Endothelial cell of umbilical vein (primary cell): ENCODE measurements around the gene TBC1D16. TPM values are rescaled to one million over a fixed set of nuclear protein-coding genes. Genes with fewer than 3 reads are reported as not detected.

Source experiments
- BruUV-seq: library from RNA; stranded (reverse); fragments of 400-500 nt; replicated peaks from 2 replicates; lab custom pipeline; 2021; lab: Mats Ljungman, UMichigan
- CTCF ChIA-PET: fragments of 300-600, 350-600 bp; sonication (Branson Sonifier 250); formaldehyde crosslinking; loops from one replicate; lab custom pipeline; 2021; ENCODE audit warnings: antibody characterized with exemption, inconsistent platforms; lab: Charles Lee
- POLR2A ChIA-PET: fragments of 300-600, 350-600 bp; sonication (Branson Sonifier 250); formaldehyde crosslinking; loops from one replicate; lab custom pipeline; 2021; ENCODE audit warnings: antibody characterized with exemption, inconsistent platforms; lab: Charles Lee
- DNase-seq: peaks from one replicate; pipeline ENCODE4 v3.0.0-alpha.2; 2011; ENCODE audit warnings: low read depth, low spot score
- FAIRE-seq: peaks from 2 replicates; lab custom pipeline; 2011; peaks lifted over from hg19 to GRCh38; lab: Jason Lieb, UNC
- H2AFZ ChIP-seq: 2 replicates; pipeline ENCODE4 v1.6.0; 2012; ENCODE audit warnings: low read depth, low read length, control low read depth, inconsistent platforms
- H3K27ac ChIP-seq: 2 replicates; pipeline ENCODE4 v1.5.1; 2011; ENCODE audit warnings: low read depth, mild to moderate bottlenecking, control low read depth, low read length, moderate library complexity; ENCODE audit not compliant: insufficient read depth
- H3K27me3 ChIP-seq, 2 experiments: 2 replicates each; pipeline versions ENCODE4 v1.6.0 to v1.6.1; 2011; ENCODE audit warnings: low read length in 2 of 2, mixed read lengths in 1 of 2; ENCODE audit not compliant: control insufficient read depth in 2 of 2, insufficient read depth in 2 of 2
- H3K36me3 ChIP-seq, 2 experiments: 2 replicates in 1 of 2; 3 replicates in 1 of 2; pipeline ENCODE4 v1.5.1; 2011; ENCODE audit warnings: low read length in 2 of 2, mild to moderate bottlenecking in 1 of 2, moderate library complexity in 1 of 2; ENCODE audit not compliant: control insufficient read depth in 2 of 2, insufficient read depth in 2 of 2; ENCODE audit errors: extremely low read depth in 1 of 2
- H3K4me1 ChIP-seq: 3 replicates; pipeline ENCODE4 v1.5.1; 2011; ENCODE audit warnings: mild to moderate bottlenecking, low read length; ENCODE audit not compliant: control insufficient read depth, insufficient read depth; ENCODE audit errors: extremely low read depth
- H3K4me2 ChIP-seq: 2 replicates; pipeline ENCODE4 v1.6.1; 2011; ENCODE audit warnings: low read length, control low read depth, mixed read lengths; ENCODE audit not compliant: insufficient read depth
- H3K4me3 ChIP-seq, 3 experiments: fragments of 200-600 bp in 1 of 3; sonication (generic), shearing (Covaris generic) in 1 of 3; replicated peaks in 1 of 3; 2 replicates each; pipeline ENCODE4 v1.5.1; 2011 to 2016; ENCODE audit warnings: control low read depth in 3 of 3, low read length in 3 of 3, mild to moderate bottlenecking in 2 of 3, inconsistent platforms in 1 of 3, low read depth in 1 of 3, moderate library complexity in 1 of 3; ENCODE audit not compliant: insufficient read depth in 1 of 3
- H3K79me2 ChIP-seq: 2 replicates; pipeline ENCODE4 v1.6.0; 2012; ENCODE audit warnings: low read length, inconsistent platforms; ENCODE audit not compliant: control insufficient read depth, insufficient read depth
- H3K9ac ChIP-seq: replicated peaks from 2 replicates; pipeline ENCODE3; 2011; ENCODE audit warnings: low read length, control low read depth; ENCODE audit not compliant: insufficient read depth; ENCODE audit errors: extremely low read depth
- H3K9me1 ChIP-seq: replicated peaks from 3 replicates; pipeline ENCODE4 v1.6.0; 2011; ENCODE audit warnings: mild to moderate bottlenecking, low read length; ENCODE audit not compliant: control insufficient read depth, insufficient read depth; ENCODE audit errors: extremely low read depth
- H3K9me3 ChIP-seq: replicated peaks from 2 replicates; pipeline ENCODE4 v1.5.1; 2012; ENCODE audit warnings: low read length, inconsistent platforms; ENCODE audit not compliant: control insufficient read depth, insufficient read depth
- H4K20me1 ChIP-seq: replicated peaks from 2 replicates; pipeline ENCODE3; 2011; ENCODE audit warnings: mild to moderate bottlenecking, low read length; ENCODE audit not compliant: control insufficient read depth, insufficient read depth; ENCODE audit errors: extremely low read depth
- FOS ChIP-seq: IDR thresholded peaks from 2 replicates; pipeline ENCODE4 v1.6.1; 2011; ENCODE audit warnings: mild to moderate bottlenecking, low read length, moderate library complexity, borderline replicate concordance; ENCODE audit not compliant: insufficient read depth
- GATA2 ChIP-seq: IDR thresholded peaks from 2 replicates; pipeline ENCODE4 v1.7.0; 2011; ENCODE audit warnings: low read depth, mild to moderate bottlenecking, moderate library complexity, mixed read lengths, low read length; ENCODE audit not compliant: insufficient read length, insufficient read depth
- MYC ChIP-seq: IDR thresholded peaks from one replicate; pipeline ENCODE4 v1.6.1; 2011; ENCODE audit warnings: mild to moderate bottlenecking, low read depth, low read length
- POLR2A ChIP-seq: IDR thresholded peaks from 2 replicates; pipeline ENCODE4 v1.6.1; 2012; ENCODE audit warnings: low read depth, mild to moderate bottlenecking, control low read depth, low read length
- POLR2AphosphoS5 ChIP-seq: IDR thresholded peaks from 2 replicates; pipeline ENCODE4 v1.6.1; 2012; ENCODE audit warnings: low read depth, mild to moderate bottlenecking, control low read depth, low read length, moderate library complexity; ENCODE audit not compliant: insufficient read depth
- dilution Hi-C: fragments of 300-500 bp; cut with MboI; formaldehyde crosslinking; loops from one replicate; pipeline ENCODE4 v1.15.0; 2019; ENCODE audit warnings: low sequenced_read_pairs; ENCODE audit not compliant: extremely low pct_ligation_motif_present
- intact Hi-C: fragments of 100-400 bp; cut with micrococcal nuclease; formaldehyde crosslinking; loops from one replicate; pipeline ENCODE4 v1.10.0; 2022
- polyA plus RNA-seq, 4 experiments: library from polyadenylated mRNA; depleted of rRNA in 3 of 4; stranded (reverse) in 3 of 4; unstranded in 1 of 4; fragments of >200 nt; gene quantifications; 2 replicates each; pipeline versions ENCODE4 v1.2.1 to v1.2.3, GENCODE V29; 2011 to 2012; ENCODE audit warnings: missing spikeins in 1 of 4
- total RNA-seq: library from RNA; stranded (reverse); gene quantifications from 2 replicates; pipeline ENCODE4 v1.2.3, GENCODE V29; 2021
- TF ChIP-seq, protein P1 (sequence below), 2 donors: IDR thresholded peaks; 1 replicate in 1 of 2; 2 replicates in 1 of 2; pipeline ENCODE4 v1.5.1; 2011; ENCODE audit warnings: low read length in 2 of 2, mild to moderate bottlenecking in 2 of 2, moderate library complexity in 2 of 2, control low read depth in 1 of 2, inconsistent platforms in 1 of 2, low read depth in 1 of 2; ENCODE audit not compliant: insufficient read depth in 1 of 2; ENCODE audit errors: extremely low read depth in 1 of 2

TBC1D16 gene
- total and polyA plus RNA-seq, 2 donors (not counting 3 experiments of a cell fraction or from before 2014, with no cell fraction given) = 12.9 to 48.6 TPM

DNA sequence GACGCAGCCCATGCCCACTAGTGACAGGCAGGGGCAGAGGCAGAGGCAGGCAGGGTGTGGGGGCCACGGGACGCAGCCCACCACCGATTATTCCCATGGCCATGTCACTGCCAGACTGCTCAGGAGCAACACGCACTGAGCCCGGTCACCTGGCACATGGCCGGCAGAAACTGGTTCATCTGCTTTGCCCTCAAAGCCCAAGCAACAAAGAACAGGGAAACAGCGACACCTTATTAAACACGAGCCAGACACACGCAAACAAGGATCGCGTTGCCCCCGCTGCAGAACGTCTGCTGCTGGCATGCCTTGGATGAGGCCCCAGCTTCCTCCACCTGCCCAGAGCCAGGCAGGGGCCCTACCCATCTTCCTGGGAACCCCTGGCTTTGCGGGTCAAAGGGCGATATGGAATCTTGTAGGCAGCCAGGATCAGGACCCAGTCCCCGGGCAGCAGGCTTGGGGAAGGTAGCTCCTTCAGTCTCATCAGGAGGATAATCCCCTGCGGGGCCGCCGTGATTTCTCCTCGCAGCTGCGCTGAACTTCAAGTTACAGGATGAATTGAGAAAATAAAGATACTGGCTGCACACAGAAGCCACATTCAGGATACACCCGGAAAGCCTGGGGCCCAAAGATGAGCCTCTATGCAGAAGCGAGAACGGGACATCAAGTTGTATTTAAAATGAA, 4.8 kb downstream of the TBC1D16 start:
- CTCF ChIA-PET = no interaction called here
- H3K27ac ChIP-seq = no peak overlapping the region
- no peak for FAIRE-seq
- intact Hi-C loops (no loop called here), dilution Hi-C loops (no loop called here)
- POLR2A ChIA-PET = no interaction called here
- DNase-seq = no peak
- no peaks in the 10 kb centered on the region for H3K36me3 ChIP-seq
- H3K4me2 ChIP-seq = no peak overlapping the region
- no peak overlapping the region for H3K4me3 ChIP-seq
- H3K9ac ChIP-seq = no peak overlapping the region
- TF ChIP-seq, protein P1, sequence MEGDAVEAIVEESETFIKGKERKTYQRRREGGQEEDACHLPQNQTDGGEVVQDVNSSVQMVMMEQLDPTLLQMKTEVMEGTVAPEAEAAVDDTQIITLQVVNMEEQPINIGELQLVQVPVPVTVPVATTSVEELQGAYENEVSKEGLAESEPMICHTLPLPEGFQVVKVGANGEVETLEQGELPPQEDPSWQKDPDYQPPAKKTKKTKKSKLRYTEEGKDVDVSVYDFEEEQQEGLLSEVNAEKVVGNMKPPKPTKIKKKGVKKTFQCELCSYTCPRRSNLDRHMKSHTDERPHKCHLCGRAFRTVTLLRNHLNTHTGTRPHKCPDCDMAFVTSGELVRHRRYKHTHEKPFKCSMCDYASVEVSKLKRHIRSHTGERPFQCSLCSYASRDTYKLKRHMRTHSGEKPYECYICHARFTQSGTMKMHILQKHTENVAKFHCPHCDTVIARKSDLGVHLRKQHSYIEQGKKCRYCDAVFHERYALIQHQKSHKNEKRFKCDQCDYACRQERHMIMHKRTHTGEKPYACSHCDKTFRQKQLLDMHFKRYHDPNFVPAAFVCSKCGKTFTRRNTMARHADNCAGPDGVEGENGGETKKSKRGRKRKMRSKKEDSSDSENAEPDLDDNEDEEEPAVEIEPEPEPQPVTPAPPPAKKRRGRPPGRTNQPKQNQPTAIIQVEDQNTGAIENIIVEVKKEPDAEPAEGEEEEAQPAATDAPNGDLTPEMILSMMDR (IDR thresholded peaks at IDR 0.05; ENCODE audit: extremely low read depth in 1 of 2, insufficient read depth in 1 of 2, low read depth in 1 of 2, low read length in 2 of 2) = no peak
- TF ChIP-seq FOS (no peak), MYC (no peak), GATA2 (no peak), POLR2A (no peak), POLR2AphosphoS5 (no peak)
- H4K20me1 ChIP-seq = no peaks in the 10 kb centered on the region
- H2AFZ ChIP-seq = no peak overlapping the region
- no peaks in the 10 kb centered on the region for H3K9me1 ChIP-seq
- H3K79me2 ChIP-seq = peaks cover 49% of the 10 kb centered on the region
- no peaks in the 10 kb centered on the region for H3K9me3 ChIP-seq
- H3K4me1 ChIP-seq = peaks cover 17% of the 10 kb centered on the region
- H3K27me3 ChIP-seq = no peaks in the 10 kb centered on the region
- no TSS peak for BruUV-seq
